Measurements from ENCODE around the gene MITF. TPM values are rescaled to one million over a fixed set of nuclear protein-coding genes. Genes with fewer than 3 reads are reported as not detected.

MITF gene
- polyA plus RNA-seq, 1 of the 3 experiments (the other 2 are of a cell fraction): 1.7 TPM

DNA sequence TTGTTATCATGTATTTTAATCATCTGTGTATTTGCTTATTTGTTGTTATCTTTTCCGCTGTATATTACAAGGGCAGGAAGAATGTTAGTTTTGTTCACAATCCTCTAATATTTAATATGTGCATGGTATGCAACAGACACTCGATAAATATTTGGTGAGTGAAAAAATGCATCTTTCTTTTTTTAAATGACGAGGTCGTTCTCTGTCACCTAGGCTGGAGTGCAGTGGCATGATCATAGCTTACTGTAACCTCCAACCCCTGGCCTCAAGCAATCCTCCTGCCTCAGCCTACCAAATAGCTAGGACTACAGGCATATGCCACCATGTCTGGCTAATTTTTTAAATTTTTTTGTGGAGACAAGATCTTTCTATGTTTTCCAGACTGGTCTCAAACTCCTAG lies 66.2 kb downstream of the MITF start:
- Histone ChIP-seq H3K4me2 (no peak overlapping the region), H3K4me1 (ENCODE audit: control insufficient read depth in 1 of 2, insufficient read depth in 2 of 2, low read depth in 1 of 2, low read length in 1 of 2) (no peaks in the 10 kb centered on the region; a peak in 1 of 4 replicates), H3K36me3 (replicated peaks in 1 of 2; ENCODE audit: control insufficient read depth in 1 of 2, insufficient read depth in 2 of 2, low read length in 1 of 2) (no peaks in the 10 kb centered on the region), H3K27ac (ENCODE audit: low read depth in 2 of 2, low read length in 1 of 2) (no peak overlapping the region), H2AFZ (ENCODE audit: low read depth) (no peak overlapping the region), H3K79me2 (ENCODE audit: insufficient read depth) (no peaks in the 10 kb centered on the region), H4K20me1 (ENCODE audit: insufficient read depth) (no peaks in the 10 kb centered on the region), H3K9me3 (no peaks in the 10 kb centered on the region), H3K9me2 (no peaks in the 10 kb centered on the region), H3K4me3 (ENCODE audit: low read depth in 2 of 2, low read length in 1 of 2) (no peak overlapping the region), H3F3A (replicated peaks; ENCODE audit: insufficient read depth) (peaks cover 15% of the 10 kb centered on the region), H3K9ac (no peak overlapping the region), H3K27me3 (ENCODE audit: insufficient read depth) (no peaks in the 10 kb centered on the region)
- WGBS (ENCODE audit: low lambda C conversion rate): 84% methylated on average over 4 of the region's 4 CpGs
- no peak for DNase-seq
- ChIA-PET POLR2A (no interaction called here), CTCF (no interaction called here)
- TF ChIP-seq SIN3A (IDR thresholded peaks at IDR 0.05; ENCODE audit: borderline replicate concordance, low read depth, low read length): no peak
- no peak for TF ChIP-seq FOXJ3 (CRISPR knock-in tag; IDR thresholded peaks at IDR 0.05)
- no peak for TF ChIP-seq RCOR1 (IDR thresholded peaks at IDR 0.05; ENCODE audit: low read length)
- no peak for TF ChIP-seq RFX5 (IDR thresholded peaks at IDR 0.05; ENCODE audit: low read length)
- TF ChIP-seq, protein P1, sequence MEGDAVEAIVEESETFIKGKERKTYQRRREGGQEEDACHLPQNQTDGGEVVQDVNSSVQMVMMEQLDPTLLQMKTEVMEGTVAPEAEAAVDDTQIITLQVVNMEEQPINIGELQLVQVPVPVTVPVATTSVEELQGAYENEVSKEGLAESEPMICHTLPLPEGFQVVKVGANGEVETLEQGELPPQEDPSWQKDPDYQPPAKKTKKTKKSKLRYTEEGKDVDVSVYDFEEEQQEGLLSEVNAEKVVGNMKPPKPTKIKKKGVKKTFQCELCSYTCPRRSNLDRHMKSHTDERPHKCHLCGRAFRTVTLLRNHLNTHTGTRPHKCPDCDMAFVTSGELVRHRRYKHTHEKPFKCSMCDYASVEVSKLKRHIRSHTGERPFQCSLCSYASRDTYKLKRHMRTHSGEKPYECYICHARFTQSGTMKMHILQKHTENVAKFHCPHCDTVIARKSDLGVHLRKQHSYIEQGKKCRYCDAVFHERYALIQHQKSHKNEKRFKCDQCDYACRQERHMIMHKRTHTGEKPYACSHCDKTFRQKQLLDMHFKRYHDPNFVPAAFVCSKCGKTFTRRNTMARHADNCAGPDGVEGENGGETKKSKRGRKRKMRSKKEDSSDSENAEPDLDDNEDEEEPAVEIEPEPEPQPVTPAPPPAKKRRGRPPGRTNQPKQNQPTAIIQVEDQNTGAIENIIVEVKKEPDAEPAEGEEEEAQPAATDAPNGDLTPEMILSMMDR (IDR thresholded peaks at IDR 0.05): no peak
- TF ChIP-seq GATA2 (CRISPR knock-in tag; IDR thresholded peaks at IDR 0.05): no peak
- TF ChIP-seq JUND (IDR thresholded peaks at IDR 0.05): no peak
- TF ChIP-seq MEF2A (IDR thresholded peaks at IDR 0.05; ENCODE audit: borderline replicate concordance, low read depth): no peak
- TF ChIP-seq, protein P2, sequence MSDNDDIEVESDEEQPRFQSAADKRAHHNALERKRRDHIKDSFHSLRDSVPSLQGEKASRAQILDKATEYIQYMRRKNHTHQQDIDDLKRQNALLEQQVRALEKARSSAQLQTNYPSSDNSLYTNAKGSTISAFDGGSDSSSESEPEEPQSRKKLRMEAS (IDR thresholded peaks at IDR 0.05; ENCODE audit: low read depth): no peak
- no peak for TF ChIP-seq EP300 (IDR thresholded peaks at IDR 0.05; ENCODE audit: borderline replicate concordance in 1 of 2, low read depth in 1 of 2, low read length in 1 of 2)
- TF ChIP-seq CHD2 (IDR thresholded peaks at IDR 0.05; ENCODE audit: low read length, partially characterized antibody): no peak
- TF ChIP-seq POLR2AphosphoS5 (IDR thresholded peaks at IDR 0.05; ENCODE audit: low read depth, low read length): no peak
- no peak for TF ChIP-seq NFIC (IDR thresholded peaks at IDR 0.05; ENCODE audit: borderline replicate concordance)

DNA sequence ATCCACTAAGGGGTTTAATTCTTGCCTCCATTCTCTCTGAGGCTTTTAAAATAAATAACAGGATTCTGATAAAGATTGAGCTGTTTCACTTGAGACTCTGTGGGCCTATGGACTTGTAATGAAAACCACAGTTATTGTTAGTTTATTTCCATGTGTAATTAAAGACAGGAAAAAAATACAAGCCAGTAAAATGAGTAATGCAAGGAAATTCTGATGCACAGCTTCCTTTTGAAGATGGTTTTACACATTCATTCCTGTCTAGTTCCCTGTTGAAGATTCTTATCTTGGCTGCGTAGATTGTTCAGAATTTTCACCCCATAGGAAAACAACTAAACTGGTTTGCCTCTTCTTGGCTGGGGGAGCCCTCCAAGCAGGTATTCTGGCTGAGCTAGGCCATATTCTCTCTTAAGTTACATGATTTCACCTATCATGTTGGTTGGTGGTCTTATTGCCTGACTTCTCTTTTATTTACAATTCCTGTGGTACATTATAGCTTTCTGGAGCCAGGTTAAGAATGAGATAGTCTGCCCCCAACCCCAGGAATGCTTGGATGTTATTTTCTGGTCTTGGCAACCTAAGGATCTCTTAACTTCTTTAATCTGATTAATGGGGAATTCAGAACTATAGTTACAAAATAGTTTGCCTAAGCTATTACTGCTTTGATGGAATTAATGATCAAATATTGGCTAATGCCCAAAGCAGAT lies 67.6 kb downstream of the MITF start:
- no peak overlapping the region; the same call in 1 of the 2 replicates for H2AFZ ChIP-seq (ENCODE audit: low read depth)
- ChIA-PET POLR2A (no interaction called here), CTCF (interaction anchor here (1.8 kb wide), 1 partner anchor 15 kb away, joined by 7 read pairs; no protein-coding TSS in a partner anchor)
- H3K9me2 ChIP-seq: no peaks in the 10 kb centered on the region
- H3K9ac ChIP-seq: no peak overlapping the region; the same call in 1 of the 2 replicates
- 12% methylated on average over 1 of the region's 1 CpG for WGBS (ENCODE audit: low lambda C conversion rate)
- H3K9me3 ChIP-seq: no peaks in the 10 kb centered on the region
- H3K79me2 ChIP-seq (ENCODE audit: insufficient read depth): no peaks in the 10 kb centered on the region
- peak overlapping the region; percentile 9; the same call in 1 of the 2 replicates for H3K4me2 ChIP-seq
- no peak for DNase-seq
- no peaks in the 10 kb centered on the region; a peak in 2 of 4 replicates for H3K4me1 ChIP-seq (ENCODE audit: control insufficient read depth in 1 of 2, insufficient read depth in 2 of 2, low read depth in 1 of 2, low read length in 1 of 2)
- no peaks in the 10 kb centered on the region for H3K27me3 ChIP-seq (ENCODE audit: insufficient read depth)
- no peaks in the 10 kb centered on the region for H3K36me3 ChIP-seq (replicated peaks in 1 of 2; ENCODE audit: control insufficient read depth in 1 of 2, insufficient read depth in 2 of 2, low read length in 1 of 2)
- H3K27ac ChIP-seq (ENCODE audit: low read depth in 2 of 2, low read length in 1 of 2): peak overlapping the region; percentile 65 to 75; a peak in 3 of 4 replicates
- H4K20me1 ChIP-seq (ENCODE audit: insufficient read depth): no peaks in the 10 kb centered on the region
- H3K4me3 ChIP-seq (ENCODE audit: low read depth in 2 of 2, low read length in 1 of 2): no peak overlapping the region
- H3F3A ChIP-seq (replicated peaks; ENCODE audit: insufficient read depth): peaks cover 15% of the 10 kb centered on the region
- TF ChIP-seq, protein P2 (IDR thresholded peaks at IDR 0.05; ENCODE audit: low read depth): 0 out of 2 replicates have a peak, but pooled peaks have one; percentile 18
- TF ChIP-seq MEF2A (IDR thresholded peaks at IDR 0.05; ENCODE audit: borderline replicate concordance, low read depth): no peak
- no peak for TF ChIP-seq FOXJ3 (CRISPR knock-in tag; IDR thresholded peaks at IDR 0.05)
- TF ChIP-seq YY1 (IDR thresholded peaks at IDR 0.05; ENCODE audit: low read depth): no peak
- TF ChIP-seq RCOR1 (IDR thresholded peaks at IDR 0.05; ENCODE audit: low read length): no peak
- TF ChIP-seq, protein P3, sequence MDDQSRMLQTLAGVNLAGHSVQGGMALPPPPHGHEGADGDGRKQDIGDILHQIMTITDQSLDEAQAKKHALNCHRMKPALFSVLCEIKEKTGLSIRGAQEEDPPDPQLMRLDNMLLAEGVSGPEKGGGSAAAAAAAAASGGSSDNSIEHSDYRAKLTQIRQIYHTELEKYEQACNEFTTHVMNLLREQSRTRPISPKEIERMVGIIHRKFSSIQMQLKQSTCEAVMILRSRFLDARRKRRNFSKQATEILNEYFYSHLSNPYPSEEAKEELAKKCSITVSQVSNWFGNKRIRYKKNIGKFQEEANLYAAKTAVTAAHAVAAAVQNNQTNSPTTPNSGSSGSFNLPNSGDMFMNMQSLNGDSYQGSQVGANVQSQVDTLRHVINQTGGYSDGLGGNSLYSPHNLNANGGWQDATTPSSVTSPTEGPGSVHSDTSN (IDR thresholded peaks at IDR 0.05): peak; percentile 33; the same call in 1 of the 2 replicates
- TF ChIP-seq ELF1 (IDR thresholded peaks at IDR 0.05): no peak
- peak; percentile 71 for TF ChIP-seq JUND (IDR thresholded peaks at IDR 0.05)
- TF ChIP-seq, protein P4, sequence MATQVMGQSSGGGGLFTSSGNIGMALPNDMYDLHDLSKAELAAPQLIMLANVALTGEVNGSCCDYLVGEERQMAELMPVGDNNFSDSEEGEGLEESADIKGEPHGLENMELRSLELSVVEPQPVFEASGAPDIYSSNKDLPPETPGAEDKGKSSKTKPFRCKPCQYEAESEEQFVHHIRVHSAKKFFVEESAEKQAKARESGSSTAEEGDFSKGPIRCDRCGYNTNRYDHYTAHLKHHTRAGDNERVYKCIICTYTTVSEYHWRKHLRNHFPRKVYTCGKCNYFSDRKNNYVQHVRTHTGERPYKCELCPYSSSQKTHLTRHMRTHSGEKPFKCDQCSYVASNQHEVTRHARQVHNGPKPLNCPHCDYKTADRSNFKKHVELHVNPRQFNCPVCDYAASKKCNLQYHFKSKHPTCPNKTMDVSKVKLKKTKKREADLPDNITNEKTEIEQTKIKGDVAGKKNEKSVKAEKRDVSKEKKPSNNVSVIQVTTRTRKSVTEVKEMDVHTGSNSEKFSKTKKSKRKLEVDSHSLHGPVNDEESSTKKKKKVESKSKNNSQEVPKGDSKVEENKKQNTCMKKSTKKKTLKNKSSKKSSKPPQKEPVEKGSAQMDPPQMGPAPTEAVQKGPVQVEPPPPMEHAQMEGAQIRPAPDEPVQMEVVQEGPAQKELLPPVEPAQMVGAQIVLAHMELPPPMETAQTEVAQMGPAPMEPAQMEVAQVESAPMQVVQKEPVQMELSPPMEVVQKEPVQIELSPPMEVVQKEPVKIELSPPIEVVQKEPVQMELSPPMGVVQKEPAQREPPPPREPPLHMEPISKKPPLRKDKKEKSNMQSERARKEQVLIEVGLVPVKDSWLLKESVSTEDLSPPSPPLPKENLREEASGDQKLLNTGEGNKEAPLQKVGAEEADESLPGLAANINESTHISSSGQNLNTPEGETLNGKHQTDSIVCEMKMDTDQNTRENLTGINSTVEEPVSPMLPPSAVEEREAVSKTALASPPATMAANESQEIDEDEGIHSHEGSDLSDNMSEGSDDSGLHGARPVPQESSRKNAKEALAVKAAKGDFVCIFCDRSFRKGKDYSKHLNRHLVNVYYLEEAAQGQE (IDR thresholded peaks at IDR 0.05; ENCODE audit: low read depth, low read length): no peak
- TF ChIP-seq, protein P5, sequence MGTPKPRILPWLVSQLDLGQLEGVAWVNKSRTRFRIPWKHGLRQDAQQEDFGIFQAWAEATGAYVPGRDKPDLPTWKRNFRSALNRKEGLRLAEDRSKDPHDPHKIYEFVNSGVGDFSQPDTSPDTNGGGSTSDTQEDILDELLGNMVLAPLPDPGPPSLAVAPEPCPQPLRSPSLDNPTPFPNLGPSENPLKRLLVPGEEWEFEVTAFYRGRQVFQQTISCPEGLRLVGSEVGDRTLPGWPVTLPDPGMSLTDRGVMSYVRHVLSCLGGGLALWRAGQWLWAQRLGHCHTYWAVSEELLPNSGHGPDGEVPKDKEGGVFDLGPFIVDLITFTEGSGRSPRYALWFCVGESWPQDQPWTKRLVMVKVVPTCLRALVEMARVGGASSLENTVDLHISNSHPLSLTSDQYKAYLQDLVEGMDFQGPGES (IDR thresholded peaks at IDR 0.05; ENCODE audit: low read depth, low read length): no peak
- TF ChIP-seq POLR2AphosphoS5 (IDR thresholded peaks at IDR 0.05; ENCODE audit: low read depth, low read length): no peak
